SK-N-SH (cell line): ENCODE data around the gene UBR7. TPM values are rescaled to one million over a fixed set of nuclear protein-coding genes. Genes with fewer than 3 reads are reported as not detected.

Experiments
- CTCF ChIA-PET: fragments of 300-600, 350-600 bp; formaldehyde crosslinking; extraction: SDS; loops from one replicate; lab custom pipeline; 2021; lab: Yijun Ruan, JAX
- POLR2A ChIA-PET: fragments of 350-600 bp; sonication (Branson Sonifier 250); formaldehyde crosslinking; extraction: SDS; loops from one replicate; lab custom pipeline; 2020; ENCODE audit warnings: antibody characterized with exemption, inconsistent platforms; lab: Yijun Ruan, JAX
- DNase-seq: peaks from one replicate; pipeline ENCODE4 v3.0.0; 2012
- H2AFZ ChIP-seq: fragments of 200-600 bp; sonication (generic); 2 replicates; pipeline ENCODE4 v1.8.1; 2016; ENCODE audit warnings: antibody characterized with exemption, mild to moderate bottlenecking, low read depth
- H3F3A ChIP-seq: fragments of 200-600 bp; sonication (generic); replicated peaks from 2 replicates; pipeline ENCODE3; 2016; ENCODE audit warnings: antibody characterized with exemption, mild to moderate bottlenecking; ENCODE audit not compliant: insufficient read depth
- H3K27ac ChIP-seq, 2 experiments: fragments of 200-500 bp in 1 of 2; fragments of 200-600 bp in 1 of 2; sonication (Bioruptor generic) in 1 of 2; sonication (generic), shearing (Covaris generic) in 1 of 2; 2 replicates each; pipeline versions ENCODE4 v1.5.1 to v1.6.1; 2014 to 2016; ENCODE audit warnings: low read depth in 2 of 2, inconsistent platforms in 1 of 2, low read length in 1 of 2, mild to moderate bottlenecking in 1 of 2, mixed read lengths in 1 of 2
- H3K27me3 ChIP-seq: fragments of 200-600 bp; sonication (generic), shearing (Covaris generic); 2 replicates; pipeline ENCODE4 v1.6.1; 2016; ENCODE audit warnings: mixed run types; ENCODE audit not compliant: insufficient read depth
- H3K36me3 ChIP-seq, 2 experiments: fragments of 200-500 bp in 1 of 2; fragments of 200-600 bp in 1 of 2; sonication (Bioruptor generic) in 1 of 2; sonication (generic) in 1 of 2; replicated peaks in 1 of 2; 2 replicates each; pipeline versions ENCODE3 to v1.5.1; 2014 to 2016; ENCODE audit warnings: low read length in 1 of 2, mild to moderate bottlenecking in 1 of 2; ENCODE audit not compliant: insufficient read depth in 2 of 2, control insufficient read depth in 1 of 2
- H3K4me1 ChIP-seq, 2 experiments: fragments of 200-500 bp in 1 of 2; fragments of 200-600 bp in 1 of 2; sonication (Bioruptor generic) in 1 of 2; sonication (generic), shearing (Covaris generic) in 1 of 2; 2 replicates each; pipeline versions ENCODE4 v1.5.1 to v1.6.1; 2014 to 2016; ENCODE audit warnings: low read depth in 1 of 2, low read length in 1 of 2, mixed run types in 1 of 2; ENCODE audit not compliant: insufficient read depth in 2 of 2, control insufficient read depth in 1 of 2
- H3K4me2 ChIP-seq: fragments of 200-600 bp; sonication (generic), shearing (Covaris generic); 2 replicates; pipeline ENCODE4 v1.6.1; 2017; ENCODE audit warnings: mixed run types
- H3K4me3 ChIP-seq, 2 experiments: fragments of 200-500 bp in 1 of 2; fragments of 200-600 bp in 1 of 2; sonication (Bioruptor generic) in 1 of 2; sonication (generic), shearing (Covaris generic) in 1 of 2; 2 replicates each; pipeline versions ENCODE4 v1.5.1 to v1.8.1; 2014 to 2016; ENCODE audit warnings: low read depth in 2 of 2, inconsistent platforms in 1 of 2, low read length in 1 of 2, mild to moderate bottlenecking in 1 of 2, mixed read lengths in 1 of 2, moderate library complexity in 1 of 2
- H3K79me2 ChIP-seq: fragments of 200-600 bp; sonication (generic); 2 replicates; pipeline ENCODE4 v1.8.1; 2017; ENCODE audit warnings: mild to moderate bottlenecking; ENCODE audit not compliant: insufficient read depth
- H3K9ac ChIP-seq: fragments of 200-600 bp; sonication (generic); 2 replicates; pipeline ENCODE4 v1.6.1; 2017; ENCODE audit warnings: mixed run types
- H3K9me2 ChIP-seq: fragments of 200-600 bp; sonication (generic); 2 replicates; pipeline ENCODE4 v1.6.1; 2017; ENCODE audit warnings: mixed run types
- H3K9me3 ChIP-seq: fragments of 200-600 bp; sonication (generic); 2 replicates; pipeline ENCODE4 v1.6.1; 2017; ENCODE audit warnings: mixed run types, mild to moderate bottlenecking, moderate library complexity
- H4K20me1 ChIP-seq: fragments of 200-600 bp; sonication (generic); 2 replicates; pipeline ENCODE4 v1.6.1; 2017; ENCODE audit warnings: mild to moderate bottlenecking, mixed run types; ENCODE audit not compliant: insufficient read depth
- EZH2phosphoT487 ChIP-seq: fragments of 200-600 bp; sonication (generic); IDR thresholded peaks from 2 replicates; pipeline ENCODE4 v1.6.1; 2017; ENCODE audit warnings: low read depth, mixed run types, mild to moderate bottlenecking, antibody characterized with exemption, moderate library complexity, borderline replicate concordance
- FOSL2 ChIP-seq: IDR thresholded peaks from 2 replicates; pipeline ENCODE4 v1.4.0; 2012; ENCODE audit warnings: low read depth, mild to moderate bottlenecking, moderate library complexity, borderline replicate concordance
- FOXM1 ChIP-seq: IDR thresholded peaks from 2 replicates; pipeline ENCODE4 v1.4.0; 2012; ENCODE audit warnings: low read depth, mild to moderate bottlenecking
- GATA2 ChIP-seq: sonication (generic); formaldehyde crosslinking; IDR thresholded peaks from 2 replicates; pipeline ENCODE4 v1.5.0; 2020; ENCODE audit warnings: mild to moderate bottlenecking, missing genetic modification reagents
- IRF3 ChIP-seq: fragments of 150-350 bp; IDR thresholded peaks from 2 replicates; pipeline ENCODE4 v1.6.1; 2016; ENCODE audit warnings: mild to moderate bottlenecking, low read depth, low read length
- JUND ChIP-seq: IDR thresholded peaks from 2 replicates; pipeline ENCODE4 v1.4.0; 2012
- MEF2A ChIP-seq: IDR thresholded peaks from 2 replicates; pipeline ENCODE4 v1.4.0; 2012; ENCODE audit warnings: low read depth, borderline replicate concordance
- MXI1 ChIP-seq: IDR thresholded peaks from 2 replicates; pipeline ENCODE4 v1.6.1; 2012; ENCODE audit warnings: mild to moderate bottlenecking, low read depth, low read length, improper control_type of control experiment
- NFIC ChIP-seq: IDR thresholded peaks from 2 replicates; pipeline ENCODE4 v1.4.0; 2012; ENCODE audit warnings: borderline replicate concordance
- NRF1 ChIP-seq: IDR thresholded peaks from 2 replicates; pipeline ENCODE4 v1.6.1; 2012; ENCODE audit warnings: low read depth, mild to moderate bottlenecking, low read length
- POLR2AphosphoS5 ChIP-seq: IDR thresholded peaks from 2 replicates; pipeline ENCODE4 v1.6.1; 2012; ENCODE audit warnings: low read depth, low read length
- RCOR1 ChIP-seq: fragments of 150-350 bp; IDR thresholded peaks from 2 replicates; pipeline ENCODE4 v1.6.1; 2017; ENCODE audit warnings: antibody characterized with exemption, low read length
- REST ChIP-seq: IDR thresholded peaks from 2 replicates; pipeline ENCODE4 v1.6.1; 2012; ENCODE audit warnings: mild to moderate bottlenecking, low read depth, low read length, moderate library complexity
- RXRA ChIP-seq: IDR thresholded peaks from 2 replicates; pipeline ENCODE4 v1.4.0; 2012; ENCODE audit warnings: low read depth, mild to moderate bottlenecking, borderline replicate concordance
- SMC3 ChIP-seq: IDR thresholded peaks from 2 replicates; pipeline ENCODE4 v1.6.1; 2012; ENCODE audit warnings: low read depth, low read length, improper control_type of control experiment
- TAF1 ChIP-seq: IDR thresholded peaks from 2 replicates; pipeline ENCODE4 v1.6.1; 2012; ENCODE audit warnings: low read depth, mild to moderate bottlenecking, low read length, moderate library complexity, borderline replicate concordance
- TCF12 ChIP-seq: IDR thresholded peaks from 2 replicates; pipeline ENCODE4 v1.4.0; 2012
- YY1 ChIP-seq: IDR thresholded peaks from 2 replicates; pipeline ENCODE4 v1.4.0; 2012; ENCODE audit warnings: low read depth, mild to moderate bottlenecking
- WGBS: methylation state at CpG from one replicate; pipeline ENCODE4 v1.1.6; 2017; ENCODE audit warnings: low lambda C conversion rate; 5-methylcytosine and 5-hydroxymethylcytosine counted together
- polyA plus RNA-seq, 3 experiments: library from polyadenylated mRNA; depleted of rRNA; stranded (reverse); fragments of >200 nt; gene quantifications; 2 replicates each; pipeline ENCODE4 v1.2.3, GENCODE V29; 2012
- TF ChIP-seq, protein P1 (sequence below): IDR thresholded peaks from 2 replicates; pipeline ENCODE4 v1.4.0; 2012; ENCODE audit warnings: low read depth, borderline replicate concordance
- TF ChIP-seq, protein P2 (sequence below): IDR thresholded peaks from 2 replicates; pipeline ENCODE4; 2012

The UBR7 gene
- polyA plus RNA-seq, 1 of the 3 experiments (the other 2 are of a cell fraction): 28.2 TPM

DNA sequence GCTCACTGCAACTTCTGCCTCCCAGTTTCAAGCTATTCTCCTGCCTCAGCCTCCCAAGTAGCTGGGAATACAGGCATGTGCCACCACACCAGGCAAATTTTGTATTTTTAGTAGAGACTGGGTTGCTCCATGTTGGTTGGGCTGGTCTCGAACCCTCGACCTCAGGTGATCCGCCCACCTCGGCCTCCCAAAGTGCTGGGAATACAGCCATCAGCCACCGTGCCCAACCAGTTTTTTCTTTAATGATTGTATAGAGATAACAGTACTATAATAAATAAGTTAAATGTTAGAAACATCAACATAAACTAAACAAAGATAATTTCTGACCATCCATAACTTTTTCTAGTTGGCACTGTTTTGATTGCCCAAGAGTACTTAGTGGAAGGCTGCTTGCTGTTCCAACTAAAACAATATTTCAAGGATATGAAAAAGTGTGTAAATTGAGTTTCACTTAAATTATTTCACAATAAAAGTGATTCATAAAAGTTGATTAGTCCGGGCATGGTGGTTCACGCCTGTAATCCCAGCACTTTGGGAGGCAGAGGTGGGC lies 5.8 kb upstream of the UBR7 start:
- Histone ChIP-seq H3K27me3 (no peaks in the 10 kb centered on the region), H3K9me3 (no peaks in the 10 kb centered on the region), H3K4me2 (no peak overlapping the region), H4K20me1 (no peaks in the 10 kb centered on the region), H3K9ac (no peak overlapping the region), H2AFZ (no peak overlapping the region), H3K4me1 (no peaks in the 10 kb centered on the region; a peak in 1 of 4 replicates), H3K4me3 (no peak overlapping the region), H3K36me3 (peaks cover 2 to 9% of the 10 kb centered on the region in 2 experiments), H3K79me2 (peaks cover 34% of the 10 kb centered on the region), H3F3A (peaks cover 11% of the 10 kb centered on the region), H3K9me2 (no peaks in the 10 kb centered on the region), H3K27ac (no peak overlapping the region)
- ChIA-PET CTCF (interaction anchor here (0.7 kb wide), 1 partner anchor 16 kb away, joined by 3 read pairs; no protein-coding TSS in a partner anchor), POLR2A (no interaction called here)
- no peak for DNase-seq
- TF ChIP-seq NFIC (no peak), FOSL2 (no peak), GATA2 (no peak), RCOR1 (no peak), TCF12 (no peak), REST (no peak), YY1 (no peak), IRF3 (no peak), POLR2AphosphoS5 (no peak), MXI1 (no peak), EZH2phosphoT487 (no peak), JUND (no peak), RXRA (no peak), TAF1 (no peak), NRF1 (no peak), SMC3 (no peak), FOXM1 (no peak), MEF2A (no peak)
- TF ChIP-seq, protein P1, sequence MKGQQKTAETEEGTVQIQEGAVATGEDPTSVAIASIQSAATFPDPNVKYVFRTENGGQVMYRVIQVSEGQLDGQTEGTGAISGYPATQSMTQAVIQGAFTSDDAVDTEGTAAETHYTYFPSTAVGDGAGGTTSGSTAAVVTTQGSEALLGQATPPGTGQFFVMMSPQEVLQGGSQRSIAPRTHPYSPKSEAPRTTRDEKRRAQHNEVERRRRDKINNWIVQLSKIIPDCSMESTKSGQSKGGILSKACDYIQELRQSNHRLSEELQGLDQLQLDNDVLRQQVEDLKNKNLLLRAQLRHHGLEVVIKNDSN: no peak
- TF ChIP-seq, protein P2, sequence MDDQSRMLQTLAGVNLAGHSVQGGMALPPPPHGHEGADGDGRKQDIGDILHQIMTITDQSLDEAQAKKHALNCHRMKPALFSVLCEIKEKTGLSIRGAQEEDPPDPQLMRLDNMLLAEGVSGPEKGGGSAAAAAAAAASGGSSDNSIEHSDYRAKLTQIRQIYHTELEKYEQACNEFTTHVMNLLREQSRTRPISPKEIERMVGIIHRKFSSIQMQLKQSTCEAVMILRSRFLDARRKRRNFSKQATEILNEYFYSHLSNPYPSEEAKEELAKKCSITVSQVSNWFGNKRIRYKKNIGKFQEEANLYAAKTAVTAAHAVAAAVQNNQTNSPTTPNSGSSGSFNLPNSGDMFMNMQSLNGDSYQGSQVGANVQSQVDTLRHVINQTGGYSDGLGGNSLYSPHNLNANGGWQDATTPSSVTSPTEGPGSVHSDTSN: no peak
- 86% methylated on average over 7 of the region's 7 CpGs for WGBS
